Left cardiac atrium (tissue), 2 donors: Measurements from ENCODE around the gene HDLBP. TPM values are rescaled to one million over a fixed set of nuclear protein-coding genes. Genes with fewer than 3 reads are reported as not detected.

Experiments used
- total RNA-seq, 2 donors: library from RNA; stranded (reverse); fragmentation: NEBNext Ultra II Directional; extraction: Animal tissue kit (Norgen Biotek cat#: 25700); gene quantifications; one replicate each; pipeline ENCODE4 v1.2.1, GENCODE V29; 2021
- donor health status: DM: no; HTN: yes; CAD: no; lungs with severe emphysema.
- donor health status: DM: yes; HTN: yes; CAD: no.

Gene HDLBP
- total RNA-seq, 2 donors from 2014 or later = 357 to 358 TPM

Other genes with a start within 250 kb of the HDLBP start
- 10 to 100 TPM; 19.1 to 21.7 TPM for gene MTERF4, start 213.4 kb downstream of the HDLBP start, total RNA-seq
- gene PASK, start 166.2 kb downstream of the HDLBP start, total RNA-seq = 1 to 10 TPM; 1.7 to 4.6 TPM
- gene PPP1R7, start 165.2 kb downstream of the HDLBP start, total RNA-seq = 10 to 100 TPM; 61.9 to 68.4 TPM
- gene ANO7, start 127.0 kb downstream of the HDLBP start, total RNA-seq = 1 to 10 TPM; 1.2 to 1.8 TPM
- 100 to 1,000 TPM; 194 to 328 TPM for gene SEPTIN2, start 253 bp upstream of the HDLBP start, total RNA-seq
- 10 to 100 TPM; 18.1 to 28.3 TPM for gene FARP2, start 40.6 kb upstream of the HDLBP start, total RNA-seq
- gene STK25, start 192.9 kb upstream of the HDLBP start, total RNA-seq = 10 to 100 TPM; 89.2 to 94.9 TPM
- gene BOK, start 243.1 kb upstream of the HDLBP start, total RNA-seq = 10 to 100 TPM; 20.4 to 30.2 TPM